SK-N-SH (cell line): ENCODE data around the gene STK32C. TPM values are rescaled to one million over a fixed set of nuclear protein-coding genes. Genes with fewer than 3 reads are reported as not detected.

ENCODE experiments used
- CTCF ChIA-PET: fragments of 300-600, 350-600 bp; formaldehyde crosslinking; extraction: SDS; loops from one replicate; lab custom pipeline; 2021; lab: Yijun Ruan, JAX
- POLR2A ChIA-PET: fragments of 350-600 bp; sonication (Branson Sonifier 250); formaldehyde crosslinking; extraction: SDS; loops from one replicate; lab custom pipeline; 2020; ENCODE audit warnings: antibody characterized with exemption, inconsistent platforms; lab: Yijun Ruan, JAX
- DNase-seq: peaks from one replicate; pipeline ENCODE4 v3.0.0; 2012
- H2AFZ ChIP-seq: fragments of 200-600 bp; sonication (generic); 2 replicates; pipeline ENCODE4 v1.8.1; 2016; ENCODE audit warnings: antibody characterized with exemption, mild to moderate bottlenecking, low read depth
- H3F3A ChIP-seq: fragments of 200-600 bp; sonication (generic); replicated peaks from 2 replicates; pipeline ENCODE3; 2016; ENCODE audit warnings: antibody characterized with exemption, mild to moderate bottlenecking; ENCODE audit not compliant: insufficient read depth
- H3K27ac ChIP-seq, 2 experiments: fragments of 200-500 bp in 1 of 2; fragments of 200-600 bp in 1 of 2; sonication (Bioruptor generic) in 1 of 2; sonication (generic), shearing (Covaris generic) in 1 of 2; 2 replicates each; pipeline versions ENCODE4 v1.5.1 to v1.6.1; 2014 to 2016; ENCODE audit warnings: low read depth in 2 of 2, inconsistent platforms in 1 of 2, low read length in 1 of 2, mild to moderate bottlenecking in 1 of 2, mixed read lengths in 1 of 2
- H3K27me3 ChIP-seq: fragments of 200-600 bp; sonication (generic), shearing (Covaris generic); 2 replicates; pipeline ENCODE4 v1.6.1; 2016; ENCODE audit warnings: mixed run types; ENCODE audit not compliant: insufficient read depth
- H3K36me3 ChIP-seq, 2 experiments: fragments of 200-500 bp in 1 of 2; fragments of 200-600 bp in 1 of 2; sonication (Bioruptor generic) in 1 of 2; sonication (generic) in 1 of 2; replicated peaks in 1 of 2; 2 replicates each; pipeline versions ENCODE3 to v1.5.1; 2014 to 2016; ENCODE audit warnings: low read length in 1 of 2, mild to moderate bottlenecking in 1 of 2; ENCODE audit not compliant: insufficient read depth in 2 of 2, control insufficient read depth in 1 of 2
- H3K4me1 ChIP-seq, 2 experiments: fragments of 200-500 bp in 1 of 2; fragments of 200-600 bp in 1 of 2; sonication (Bioruptor generic) in 1 of 2; sonication (generic), shearing (Covaris generic) in 1 of 2; 2 replicates each; pipeline versions ENCODE4 v1.5.1 to v1.6.1; 2014 to 2016; ENCODE audit warnings: low read depth in 1 of 2, low read length in 1 of 2, mixed run types in 1 of 2; ENCODE audit not compliant: insufficient read depth in 2 of 2, control insufficient read depth in 1 of 2
- H3K4me2 ChIP-seq: fragments of 200-600 bp; sonication (generic), shearing (Covaris generic); 2 replicates; pipeline ENCODE4 v1.6.1; 2017; ENCODE audit warnings: mixed run types
- H3K4me3 ChIP-seq, 2 experiments: fragments of 200-500 bp in 1 of 2; fragments of 200-600 bp in 1 of 2; sonication (Bioruptor generic) in 1 of 2; sonication (generic), shearing (Covaris generic) in 1 of 2; 2 replicates each; pipeline versions ENCODE4 v1.5.1 to v1.8.1; 2014 to 2016; ENCODE audit warnings: low read depth in 2 of 2, inconsistent platforms in 1 of 2, low read length in 1 of 2, mild to moderate bottlenecking in 1 of 2, mixed read lengths in 1 of 2, moderate library complexity in 1 of 2
- H3K79me2 ChIP-seq: fragments of 200-600 bp; sonication (generic); 2 replicates; pipeline ENCODE4 v1.8.1; 2017; ENCODE audit warnings: mild to moderate bottlenecking; ENCODE audit not compliant: insufficient read depth
- H3K9ac ChIP-seq: fragments of 200-600 bp; sonication (generic); 2 replicates; pipeline ENCODE4 v1.6.1; 2017; ENCODE audit warnings: mixed run types
- H3K9me2 ChIP-seq: fragments of 200-600 bp; sonication (generic); 2 replicates; pipeline ENCODE4 v1.6.1; 2017; ENCODE audit warnings: mixed run types
- H3K9me3 ChIP-seq: fragments of 200-600 bp; sonication (generic); 2 replicates; pipeline ENCODE4 v1.6.1; 2017; ENCODE audit warnings: mixed run types, mild to moderate bottlenecking, moderate library complexity
- H4K20me1 ChIP-seq: fragments of 200-600 bp; sonication (generic); 2 replicates; pipeline ENCODE4 v1.6.1; 2017; ENCODE audit warnings: mild to moderate bottlenecking, mixed run types; ENCODE audit not compliant: insufficient read depth
- EP300 ChIP-seq, 2 experiments: IDR thresholded peaks; 2 replicates each; pipeline versions ENCODE4 v1.4.0 to v1.6.1; 2012; ENCODE audit warnings: borderline replicate concordance in 1 of 2, low read depth in 1 of 2, low read length in 1 of 2
- GATA2 ChIP-seq: sonication (generic); formaldehyde crosslinking; IDR thresholded peaks from 2 replicates; pipeline ENCODE4 v1.5.0; 2020; ENCODE audit warnings: mild to moderate bottlenecking, missing genetic modification reagents
- NFIC ChIP-seq: IDR thresholded peaks from 2 replicates; pipeline ENCODE4 v1.4.0; 2012; ENCODE audit warnings: borderline replicate concordance
- RXRA ChIP-seq: IDR thresholded peaks from 2 replicates; pipeline ENCODE4 v1.4.0; 2012; ENCODE audit warnings: low read depth, mild to moderate bottlenecking, borderline replicate concordance
- WGBS: methylation state at CpG from one replicate; pipeline ENCODE4 v1.1.6; 2017; ENCODE audit warnings: low lambda C conversion rate; 5-methylcytosine and 5-hydroxymethylcytosine counted together
- polyA plus RNA-seq, 3 experiments: library from polyadenylated mRNA; depleted of rRNA; stranded (reverse); fragments of >200 nt; gene quantifications; 2 replicates each; pipeline ENCODE4 v1.2.3, GENCODE V29; 2012
- TF ChIP-seq, protein P1 (sequence below): IDR thresholded peaks from 2 replicates; pipeline ENCODE4 v1.4.0; 2012; ENCODE audit warnings: low read depth, borderline replicate concordance
- TF ChIP-seq, protein P2 (sequence below): fragments of 200-600 bp; sonication (generic); IDR thresholded peaks from 2 replicates; pipeline ENCODE4 v1.6.1; 2017; ENCODE audit warnings: antibody characterized with exemption, mild to moderate bottlenecking, moderate library complexity
- TF ChIP-seq, protein P3 (sequence below): IDR thresholded peaks from 2 replicates; pipeline ENCODE4 v1.4.0; 2012; ENCODE audit warnings: low read depth, borderline replicate concordance

Gene STK32C
- polyA plus RNA-seq, 1 of the 3 experiments (the other 2 are of a cell fraction): 27.8 TPM

DNA sequence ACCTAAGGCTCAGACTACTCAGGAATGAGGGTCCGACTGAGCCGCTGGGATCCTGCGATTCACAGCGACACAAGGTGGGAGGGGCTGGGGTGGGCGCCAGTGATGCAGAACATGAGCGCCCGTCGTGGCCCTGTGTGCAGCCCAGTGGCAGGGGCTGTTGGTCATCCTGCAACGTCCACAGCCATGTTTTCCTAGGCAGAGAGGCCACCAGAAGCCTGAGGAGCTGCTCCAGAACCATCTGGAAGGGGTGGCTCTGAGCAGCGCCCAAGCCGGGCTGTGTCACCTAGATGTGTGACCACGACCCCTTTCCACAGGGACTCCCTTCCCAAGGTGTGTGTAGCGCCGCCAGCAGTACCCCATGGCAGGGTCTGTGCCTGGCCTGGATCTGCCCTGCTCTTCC is 96.5 kb downstream of the STK32C start:
- no peaks in the 10 kb centered on the region for H3K9me2 ChIP-seq
- no peak overlapping the region for H3K4me3 ChIP-seq
- H3F3A ChIP-seq: no peaks in the 10 kb centered on the region
- no peak for DNase-seq
- H3K4me1 ChIP-seq: no peaks in the 10 kb centered on the region; a peak in 1 of 4 replicates
- no peak for TF ChIP-seq NFIC
- TF ChIP-seq, protein P1, sequence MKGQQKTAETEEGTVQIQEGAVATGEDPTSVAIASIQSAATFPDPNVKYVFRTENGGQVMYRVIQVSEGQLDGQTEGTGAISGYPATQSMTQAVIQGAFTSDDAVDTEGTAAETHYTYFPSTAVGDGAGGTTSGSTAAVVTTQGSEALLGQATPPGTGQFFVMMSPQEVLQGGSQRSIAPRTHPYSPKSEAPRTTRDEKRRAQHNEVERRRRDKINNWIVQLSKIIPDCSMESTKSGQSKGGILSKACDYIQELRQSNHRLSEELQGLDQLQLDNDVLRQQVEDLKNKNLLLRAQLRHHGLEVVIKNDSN: no peak
- WGBS: 100% methylated on average over 3 of the region's 14 CpGs
- H3K36me3 ChIP-seq: no peaks in the 10 kb centered on the region
- POLR2A ChIA-PET: no interaction called here
- no peaks in the 10 kb centered on the region for H4K20me1 ChIP-seq
- H3K9ac ChIP-seq: no peak overlapping the region
- no peak overlapping the region for H3K4me2 ChIP-seq
- no peak overlapping the region for H2AFZ ChIP-seq
- no peaks in the 10 kb centered on the region for H3K9me3 ChIP-seq
- H3K27ac ChIP-seq: no peak overlapping the region
- CTCF ChIA-PET: interaction anchor here (1.6 kb wide), 1 partner anchor 247 kb away, joined by 4 read pairs; no protein-coding TSS in a partner anchor
- no peaks in the 10 kb centered on the region for H3K79me2 ChIP-seq
- H3K27me3 ChIP-seq: no peaks in the 10 kb centered on the region

DNA sequence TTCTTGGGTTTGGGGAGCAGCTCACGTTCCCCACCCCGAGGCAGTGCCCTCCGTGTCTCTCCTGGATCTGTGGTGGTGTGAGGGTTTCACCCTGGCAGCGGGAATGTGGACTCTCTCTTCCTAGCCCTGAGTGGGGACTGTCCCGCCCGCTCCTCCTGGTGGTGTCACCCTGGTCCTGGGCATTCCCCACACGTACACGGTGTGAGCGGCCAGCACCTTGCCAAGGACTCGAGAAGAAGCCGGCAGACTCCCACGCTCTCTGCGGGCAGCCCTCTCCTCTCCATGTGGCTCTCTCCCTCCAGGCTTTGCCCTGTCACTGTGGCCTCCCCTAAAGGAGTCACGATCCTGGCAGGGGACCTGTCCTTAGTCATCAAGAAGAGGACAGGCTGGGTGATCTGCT is 97.0 kb downstream of the STK32C start:
- H3K27ac ChIP-seq: no peak overlapping the region
- WGBS: 91% methylated on average over 7 of the region's 14 CpGs
- H3K9me2 ChIP-seq: no peaks in the 10 kb centered on the region
- H3K36me3 ChIP-seq: no peaks in the 10 kb centered on the region
- no peak overlapping the region for H2AFZ ChIP-seq
- H3K9me3 ChIP-seq: no peaks in the 10 kb centered on the region
- H3K9ac ChIP-seq: no peak overlapping the region
- ChIA-PET CTCF (no interaction called here), POLR2A (no interaction called here)
- TF ChIP-seq GATA2 (no peak), EP300 (IDR thresholded peaks at IDR 0.05; ENCODE audit: borderline replicate concordance in 1 of 2, low read depth in 1 of 2, low read length in 1 of 2) (no peak), RXRA (no peak)
- TF ChIP-seq, protein P2, sequence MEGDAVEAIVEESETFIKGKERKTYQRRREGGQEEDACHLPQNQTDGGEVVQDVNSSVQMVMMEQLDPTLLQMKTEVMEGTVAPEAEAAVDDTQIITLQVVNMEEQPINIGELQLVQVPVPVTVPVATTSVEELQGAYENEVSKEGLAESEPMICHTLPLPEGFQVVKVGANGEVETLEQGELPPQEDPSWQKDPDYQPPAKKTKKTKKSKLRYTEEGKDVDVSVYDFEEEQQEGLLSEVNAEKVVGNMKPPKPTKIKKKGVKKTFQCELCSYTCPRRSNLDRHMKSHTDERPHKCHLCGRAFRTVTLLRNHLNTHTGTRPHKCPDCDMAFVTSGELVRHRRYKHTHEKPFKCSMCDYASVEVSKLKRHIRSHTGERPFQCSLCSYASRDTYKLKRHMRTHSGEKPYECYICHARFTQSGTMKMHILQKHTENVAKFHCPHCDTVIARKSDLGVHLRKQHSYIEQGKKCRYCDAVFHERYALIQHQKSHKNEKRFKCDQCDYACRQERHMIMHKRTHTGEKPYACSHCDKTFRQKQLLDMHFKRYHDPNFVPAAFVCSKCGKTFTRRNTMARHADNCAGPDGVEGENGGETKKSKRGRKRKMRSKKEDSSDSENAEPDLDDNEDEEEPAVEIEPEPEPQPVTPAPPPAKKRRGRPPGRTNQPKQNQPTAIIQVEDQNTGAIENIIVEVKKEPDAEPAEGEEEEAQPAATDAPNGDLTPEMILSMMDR: no peak
- TF ChIP-seq, protein P3, sequence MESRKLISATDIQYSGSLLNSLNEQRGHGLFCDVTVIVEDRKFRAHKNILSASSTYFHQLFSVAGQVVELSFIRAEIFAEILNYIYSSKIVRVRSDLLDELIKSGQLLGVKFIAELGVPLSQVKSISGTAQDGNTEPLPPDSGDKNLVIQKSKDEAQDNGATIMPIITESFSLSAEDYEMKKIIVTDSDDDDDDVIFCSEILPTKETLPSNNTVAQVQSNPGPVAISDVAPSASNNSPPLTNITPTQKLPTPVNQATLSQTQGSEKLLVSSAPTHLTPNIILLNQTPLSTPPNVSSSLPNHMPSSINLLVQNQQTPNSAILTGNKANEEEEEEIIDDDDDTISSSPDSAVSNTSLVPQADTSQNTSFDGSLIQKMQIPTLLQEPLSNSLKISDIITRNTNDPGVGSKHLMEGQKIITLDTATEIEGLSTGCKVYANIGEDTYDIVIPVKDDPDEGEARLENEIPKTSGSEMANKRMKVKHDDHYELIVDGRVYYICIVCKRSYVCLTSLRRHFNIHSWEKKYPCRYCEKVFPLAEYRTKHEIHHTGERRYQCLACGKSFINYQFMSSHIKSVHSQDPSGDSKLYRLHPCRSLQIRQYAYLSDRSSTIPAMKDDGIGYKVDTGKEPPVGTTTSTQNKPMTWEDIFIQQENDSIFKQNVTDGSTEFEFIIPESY: no peak
- no peak overlapping the region for H3K4me3 ChIP-seq
- no peaks in the 10 kb centered on the region for H4K20me1 ChIP-seq
- H3K27me3 ChIP-seq: no peaks in the 10 kb centered on the region
- no peak overlapping the region for H3K4me2 ChIP-seq
- H3K4me1 ChIP-seq: no peaks in the 10 kb centered on the region; a peak in 1 of 4 replicates
- H3F3A ChIP-seq: no peaks in the 10 kb centered on the region
- no peak for DNase-seq
- H3K79me2 ChIP-seq: no peaks in the 10 kb centered on the region
